Measurements from ENCODE around the gene ODC1.
"Not testable (repeated sequence)": the region's sequence is repeated elsewhere in the genome, so short reads cannot be mapped to it uniquely, and the experiment has no call there.

The ODC1 gene

GRCh38 chr2:10452312-10452711 is 4.2 kb upstream of the ODC1 start:
- no peak for DNase-seq

- no peak for DNase-seq
Measured at GRCh38 chr2:10451819-10452218, 3.7 kb upstream of the ODC1 start.

DNA sequence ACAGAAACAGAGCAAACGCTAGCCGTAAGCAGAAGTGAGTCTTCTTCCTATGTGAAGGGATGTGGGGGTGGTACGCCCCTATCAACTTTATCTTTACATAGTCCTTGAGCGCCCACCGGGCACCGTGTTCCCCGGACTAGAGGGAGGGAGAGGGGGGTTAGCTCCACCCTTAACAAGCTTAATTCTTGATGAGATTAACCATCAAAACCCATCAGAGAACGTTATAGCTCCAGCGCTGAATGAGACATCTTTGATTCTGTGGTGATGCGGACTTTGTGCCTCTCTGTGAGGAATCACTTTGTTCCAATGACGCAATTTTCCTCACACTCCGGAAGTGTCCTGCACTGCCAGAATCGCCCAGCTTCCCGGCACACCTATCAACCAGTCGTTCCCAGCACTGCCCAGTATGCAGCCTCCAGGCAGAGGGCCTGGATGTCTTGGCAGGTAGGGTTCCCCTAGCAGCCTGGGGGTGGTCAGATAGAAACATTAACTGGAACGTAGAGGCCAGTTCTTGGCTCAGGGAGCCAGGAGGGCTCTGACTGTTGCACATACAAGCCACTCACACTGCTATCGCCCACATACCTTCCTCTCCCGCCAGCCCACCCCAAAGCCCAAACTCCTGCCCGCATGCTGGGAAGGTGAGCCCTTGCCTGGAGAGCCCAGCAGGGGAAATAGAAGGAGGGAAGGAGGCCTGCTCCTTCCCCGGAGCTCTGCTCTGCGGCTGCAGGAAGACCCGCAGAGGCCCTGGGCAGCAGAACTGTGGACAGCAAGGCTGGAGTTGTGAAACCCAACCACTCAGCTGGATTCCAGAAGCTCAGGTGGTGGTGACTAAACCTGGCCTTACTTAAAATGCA is 1.9 kb upstream of the ODC1 start:
- DNase-seq = no peak

GRCh38 chr2:10449486-10449831 is 1.3 kb upstream of the ODC1 start:
- no peak for DNase-seq

- peak; percentile 53 for DNase-seq
Measured at GRCh38 chr2:10448576-10449485, 704 bp upstream of the ODC1 start.

GRCh38 chr2:10447300-10447894 is 730 bp downstream of the ODC1 start:
- DNase-seq = no peak

DNA sequence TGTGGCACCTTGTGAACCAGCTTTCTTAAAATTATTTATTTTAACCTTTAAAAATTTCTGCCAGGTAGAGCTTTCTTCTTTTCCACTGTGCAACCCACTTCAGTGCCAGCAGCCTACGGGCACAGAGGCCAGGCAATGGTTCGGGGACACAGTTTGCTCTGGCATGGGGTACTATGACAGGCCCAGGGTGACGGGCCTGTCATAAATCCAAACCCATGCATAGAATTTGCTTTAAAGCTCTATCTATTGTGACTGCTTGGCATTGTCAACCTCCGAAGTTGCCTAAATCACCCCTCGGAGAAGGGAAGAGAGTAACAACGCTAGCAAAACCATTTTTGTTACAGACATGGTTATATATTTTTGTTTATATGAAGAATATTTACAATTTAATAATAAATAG is 1.5 kb downstream of the ODC1 start:
- no peak for DNase-seq

DNA sequence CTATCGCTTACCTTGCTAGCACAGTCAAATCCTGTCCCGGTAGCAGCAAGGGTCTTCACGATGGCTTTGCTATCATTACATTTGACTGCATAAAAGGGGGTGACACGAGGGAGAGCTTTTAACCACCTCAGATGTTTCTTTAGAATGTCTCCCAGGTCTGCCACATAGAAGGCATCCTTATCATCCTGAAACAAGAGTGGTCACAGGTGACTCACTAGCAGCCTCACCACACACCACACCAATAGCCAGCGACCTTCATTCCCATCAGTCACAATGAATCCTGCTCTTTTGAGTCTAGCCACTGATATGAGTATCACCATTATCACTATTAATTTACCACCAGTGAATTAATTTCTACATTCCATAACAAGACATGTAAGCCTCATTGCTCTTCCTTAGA is 3.7 kb downstream of the ODC1 start:
- no peak for DNase-seq

GRCh38 chr2:10442469-10443126 is 5.5 kb downstream of the ODC1 start:
- DNase-seq = not testable (repeated sequence)

DNA sequence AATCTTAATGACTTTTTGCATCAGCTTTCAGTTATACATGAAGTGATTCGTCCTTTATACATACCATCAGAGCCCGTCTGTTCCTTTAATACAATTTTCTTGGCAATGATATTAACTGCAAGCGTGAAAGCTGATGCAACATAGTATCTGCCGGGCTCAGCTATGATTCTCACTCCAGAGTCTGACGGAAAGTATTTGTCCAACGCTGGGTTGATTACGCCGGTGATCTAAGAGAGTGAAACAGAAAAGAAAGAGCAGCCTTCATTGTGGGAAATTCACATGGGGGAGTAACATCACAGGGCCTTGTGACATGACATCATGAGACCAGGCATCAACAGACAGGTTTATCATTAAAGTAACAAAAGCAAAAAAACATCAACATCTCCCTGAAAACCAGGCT is 6.2 kb downstream of the ODC1 start:
- DNase-seq = no peak

GRCh38 chr2:10440736-10441135 is 7.4 kb downstream of the ODC1 start:
- DNase-seq = no peak

DNA sequence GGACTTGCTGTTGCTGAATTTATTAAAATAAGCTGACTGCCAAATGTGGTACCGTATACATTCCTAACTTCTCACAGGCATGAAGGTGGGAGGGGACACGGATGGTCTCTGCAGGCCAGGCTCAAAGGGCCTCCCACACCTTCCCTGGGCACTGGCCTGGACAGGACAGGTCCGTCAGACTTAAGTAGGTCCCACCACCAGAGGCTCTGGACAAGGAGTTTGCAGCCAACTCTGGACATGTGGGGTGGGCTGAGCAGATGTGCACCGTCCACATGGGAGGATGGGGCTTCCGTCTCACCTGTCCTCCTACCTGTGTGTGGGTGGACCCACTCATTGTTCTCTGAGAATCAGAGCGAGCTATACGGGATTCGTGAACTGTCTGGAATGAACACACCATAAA is 8.2 kb downstream of the ODC1 start:
- no peak for DNase-seq

DNA sequence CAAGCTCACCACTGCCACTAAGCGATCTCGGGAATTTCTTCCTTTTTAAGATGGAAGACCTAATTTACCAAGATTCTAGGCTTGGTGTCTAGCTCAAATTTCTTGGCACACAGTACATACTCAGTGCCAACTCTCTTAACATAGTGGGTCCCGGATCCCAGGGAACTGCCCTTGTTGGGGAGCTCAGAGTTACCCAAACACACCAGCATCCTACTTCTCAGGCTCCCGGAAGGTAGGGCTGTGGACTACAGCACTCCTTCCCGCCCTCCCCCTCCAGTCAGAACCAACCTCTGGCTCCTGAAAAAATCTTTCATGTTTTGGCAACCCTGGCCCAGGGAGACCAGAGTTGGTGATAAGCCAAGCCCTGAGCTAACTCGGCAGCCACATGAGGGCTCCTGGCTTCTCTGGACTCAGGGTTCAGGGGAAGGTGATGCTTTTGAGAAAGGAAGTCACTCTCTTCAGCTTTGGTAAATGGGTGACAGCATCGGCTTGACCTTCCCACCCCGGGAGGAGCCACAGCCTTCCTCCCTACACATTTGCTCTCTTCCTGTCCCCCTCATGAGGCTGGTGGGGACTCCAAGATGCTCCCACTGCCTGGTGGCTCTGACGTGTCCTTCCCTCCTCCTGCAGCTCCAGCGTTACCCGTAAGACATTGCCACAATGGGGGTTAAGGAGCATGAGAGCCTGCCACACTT is 8.8 kb downstream of the ODC1 start:
- DNase-seq = no peak

- DNase-seq = no peak
Measured at GRCh38 chr2:10438688-10439087, 9.4 kb downstream of the ODC1 start.

DNA sequence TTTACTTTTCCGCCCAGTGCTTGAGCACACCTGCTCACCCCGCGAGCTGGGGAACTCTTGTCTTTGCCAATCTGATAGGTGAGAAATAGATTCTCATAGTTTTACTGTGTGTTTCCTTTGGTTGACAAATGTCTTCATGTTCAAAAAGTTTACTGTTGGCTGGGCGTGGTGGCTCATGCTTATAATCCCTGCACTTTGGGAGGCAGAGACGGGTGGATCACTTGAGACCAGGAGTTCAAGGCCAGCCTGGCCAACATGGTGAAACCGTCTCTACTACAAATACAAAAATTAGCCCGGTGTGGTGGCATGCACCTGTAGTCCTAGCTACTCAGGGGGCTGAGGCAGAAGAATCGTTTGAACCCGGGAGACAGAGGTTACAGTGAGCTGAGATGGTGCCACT is 10.3 kb downstream of the ODC1 start:
- no peak for DNase-seq

- DNase-seq = no peak
Measured at GRCh38 chr2:10436583-10437110, 11.5 kb downstream of the ODC1 start.

DNA sequence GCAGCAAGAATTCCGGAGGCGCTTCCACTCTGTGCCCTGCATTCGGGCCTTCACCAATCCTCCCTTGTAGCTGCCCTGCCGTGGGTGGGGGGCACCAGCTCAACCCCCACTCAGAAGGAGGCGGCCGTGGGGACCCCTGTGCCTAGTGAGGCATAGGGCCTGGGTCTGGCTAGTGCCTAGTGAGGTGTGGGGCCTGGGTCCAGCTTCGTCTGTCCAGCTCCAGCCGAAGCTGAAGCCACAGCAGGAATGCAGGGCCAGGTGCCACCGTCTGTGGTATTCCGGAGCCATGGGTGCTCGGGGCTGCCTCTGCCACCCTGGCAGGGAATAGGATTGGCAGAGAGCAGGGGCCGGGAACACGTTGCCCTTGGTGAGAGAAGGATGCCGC is 12.3 kb downstream of the ODC1 start:
- no peak for DNase-seq

DNA sequence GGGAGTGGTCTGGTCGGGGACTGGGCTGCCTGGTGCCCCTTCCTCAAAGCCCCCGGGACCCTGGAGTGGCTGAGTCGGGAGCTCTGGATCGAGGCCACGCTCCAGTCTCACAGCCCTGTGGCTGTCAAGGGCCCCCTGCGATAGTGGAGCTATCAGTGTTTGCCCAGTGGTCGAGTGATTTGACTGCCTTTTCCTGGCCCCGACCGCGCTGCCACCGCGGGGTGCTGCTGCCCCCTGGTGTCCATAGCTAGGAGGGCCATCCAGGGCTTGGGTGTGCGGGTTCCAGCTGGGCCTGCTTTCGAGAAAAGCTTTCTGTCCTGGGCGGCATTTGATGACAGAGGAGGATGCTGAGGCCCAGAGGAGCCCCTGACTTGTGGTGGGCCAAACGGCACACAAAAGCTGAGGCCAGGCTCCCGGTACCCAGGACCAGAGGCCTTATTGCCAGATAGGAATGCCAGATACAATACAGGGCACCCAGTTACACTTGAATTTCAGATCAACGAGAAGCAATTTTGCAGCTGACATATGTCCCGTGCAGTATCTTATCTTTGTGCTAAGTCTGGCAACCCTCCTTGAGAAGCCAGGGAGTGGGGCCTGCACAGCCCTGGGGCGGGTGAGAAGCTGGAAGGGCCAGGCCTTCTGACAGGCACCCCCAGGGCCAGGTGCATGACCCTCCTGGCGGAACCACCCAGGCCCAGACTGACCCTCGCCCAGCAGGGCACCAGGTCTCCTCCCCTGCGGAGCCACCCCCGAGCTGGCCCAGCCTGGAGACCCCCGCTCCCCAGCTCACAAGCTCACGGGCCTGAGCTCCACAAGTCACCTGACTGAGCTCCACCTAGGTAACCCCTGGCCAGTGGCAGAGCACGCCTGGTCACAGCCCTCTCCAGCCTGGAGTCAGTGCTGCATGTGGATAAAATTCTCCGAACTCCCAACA is 13.0 kb downstream of the ODC1 start:
- no peak for DNase-seq

GRCh38 chr2:10433947-10434885 is 13.9 kb downstream of the ODC1 start:
- no peak for DNase-seq
